Thoracic aorta (tissue), 2 donors: ENCODE results near the gene EHMT1. TPM values are rescaled to one million over a fixed set of nuclear protein-coding genes. Genes with fewer than 3 reads are reported as not detected.

Experiments
- ATAC-seq: fragments of 150-250 bp; one replicate; pipeline ENCODE4 v1.8.0; 2017; ENCODE audit warnings: low read depth; ENCODE audit not compliant: insufficient number of reproducible peaks, low FRiP score
- DNase-seq: peaks from one replicate; pipeline ENCODE4 v3.0.0-alpha.2; 2020; ENCODE audit warnings: low spot score
- H3K27ac ChIP-seq, 2 donors: fragments of 200-600 bp; sonication (generic); 1 replicate in 1 of 2; 2 replicates in 1 of 2; pipeline ENCODE4 v1.5.1; 2016; ENCODE audit warnings: mild to moderate bottlenecking in 2 of 2, moderate library complexity in 2 of 2
- H3K27me3 ChIP-seq: fragments of 200-600 bp; sonication (generic); replicated peaks from 2 replicates; pipeline ENCODE4 v1.6.0; 2016; ENCODE audit warnings: mild to moderate bottlenecking; ENCODE audit not compliant: insufficient read depth
- H3K36me3 ChIP-seq: fragments of 200-600 bp; sonication (generic); one replicate; pipeline ENCODE4 v1.5.1; 2016
- H3K4me1 ChIP-seq, 2 donors: fragments of 200-600 bp; sonication (generic); 1 replicate in 1 of 2; 2 replicates in 1 of 2; pipeline versions ENCODE4 v1.5.1 to v1.6.0; 2016; ENCODE audit warnings: low read depth in 2 of 2, mild to moderate bottlenecking in 1 of 2; ENCODE audit not compliant: control insufficient read depth in 1 of 2
- H3K4me3 ChIP-seq: fragments of 200-600 bp; sonication (generic); 2 replicates; pipeline ENCODE4 v1.5.1; 2016; ENCODE audit warnings: mild to moderate bottlenecking
- H3K9me3 ChIP-seq: fragments of 200-600 bp; sonication (generic); 2 replicates; pipeline ENCODE4 v1.5.1; 2016
- total RNA-seq, 2 donors: library from RNA; depleted of rRNA; stranded (reverse); fragments of >200 nt; gene quantifications; one replicate each; pipeline versions ENCODE4 v1.1.0 to v1.2.3, GENCODE V29; 2016
- TF ChIP-seq, protein P1 (sequence below): fragments of 200-600 bp; sonication (generic); IDR thresholded peaks from one replicate; pipeline ENCODE4 v1.5.1; 2019; ENCODE audit warnings: antibody characterized with exemption

Gene EHMT1
- total RNA-seq, 2 donors from 2014 or later: 67.6 to 150 TPM

DNA sequence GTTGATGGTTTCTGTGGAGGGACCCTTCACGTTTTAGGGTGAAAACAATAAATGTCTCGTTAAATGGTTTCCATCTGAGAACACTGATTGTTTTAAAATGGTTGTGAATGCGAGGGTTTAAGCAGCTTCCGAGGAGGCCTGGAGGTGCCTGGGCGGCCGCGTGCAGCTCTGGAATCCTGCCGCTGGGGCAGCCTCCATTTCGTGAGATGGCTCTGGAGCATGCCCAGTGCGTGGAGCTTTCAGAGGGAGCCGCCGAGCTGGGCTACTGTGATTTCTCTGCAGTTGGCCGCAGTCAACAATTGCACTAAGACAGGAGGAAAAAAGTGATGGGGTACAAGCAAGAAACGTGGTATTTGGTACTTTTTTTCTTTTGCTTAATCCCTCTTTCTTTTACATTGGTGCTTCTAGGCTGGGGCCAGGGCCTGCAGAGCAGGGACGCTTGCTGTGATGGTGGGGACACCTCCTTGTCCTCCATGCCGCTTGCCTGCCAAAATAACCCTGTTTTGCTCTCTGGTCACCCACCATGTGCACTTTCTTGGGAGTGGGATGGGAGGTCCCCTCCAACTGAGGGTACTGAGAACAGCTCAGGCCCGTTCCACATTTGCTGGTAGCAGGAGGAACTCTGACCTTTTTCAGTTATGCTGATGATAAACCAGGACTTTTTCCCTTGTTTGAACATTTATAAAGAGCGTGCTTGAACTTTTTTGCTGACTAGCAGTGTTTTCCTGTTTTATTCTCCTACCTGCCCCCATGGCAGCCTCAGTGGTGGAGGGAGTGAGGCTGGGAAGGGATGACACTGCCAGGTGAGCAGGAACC is 47.1 kb downstream of the EHMT1 start:
- TF ChIP-seq, protein P1, sequence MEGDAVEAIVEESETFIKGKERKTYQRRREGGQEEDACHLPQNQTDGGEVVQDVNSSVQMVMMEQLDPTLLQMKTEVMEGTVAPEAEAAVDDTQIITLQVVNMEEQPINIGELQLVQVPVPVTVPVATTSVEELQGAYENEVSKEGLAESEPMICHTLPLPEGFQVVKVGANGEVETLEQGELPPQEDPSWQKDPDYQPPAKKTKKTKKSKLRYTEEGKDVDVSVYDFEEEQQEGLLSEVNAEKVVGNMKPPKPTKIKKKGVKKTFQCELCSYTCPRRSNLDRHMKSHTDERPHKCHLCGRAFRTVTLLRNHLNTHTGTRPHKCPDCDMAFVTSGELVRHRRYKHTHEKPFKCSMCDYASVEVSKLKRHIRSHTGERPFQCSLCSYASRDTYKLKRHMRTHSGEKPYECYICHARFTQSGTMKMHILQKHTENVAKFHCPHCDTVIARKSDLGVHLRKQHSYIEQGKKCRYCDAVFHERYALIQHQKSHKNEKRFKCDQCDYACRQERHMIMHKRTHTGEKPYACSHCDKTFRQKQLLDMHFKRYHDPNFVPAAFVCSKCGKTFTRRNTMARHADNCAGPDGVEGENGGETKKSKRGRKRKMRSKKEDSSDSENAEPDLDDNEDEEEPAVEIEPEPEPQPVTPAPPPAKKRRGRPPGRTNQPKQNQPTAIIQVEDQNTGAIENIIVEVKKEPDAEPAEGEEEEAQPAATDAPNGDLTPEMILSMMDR: no peak
- H3K4me1 ChIP-seq: peaks cover 6 to 24% of the 10 kb centered on the region in 2 donors
- no peak overlapping the region for H3K4me3 ChIP-seq
- no peaks in the 10 kb centered on the region for H3K9me3 ChIP-seq
- H3K27me3 ChIP-seq: no peaks in the 10 kb centered on the region
- H3K36me3 ChIP-seq: no peaks in the 10 kb centered on the region
- ATAC-seq (no peak), DNase-seq (no peak)
- no peak overlapping the region for H3K27ac ChIP-seq

DNA sequence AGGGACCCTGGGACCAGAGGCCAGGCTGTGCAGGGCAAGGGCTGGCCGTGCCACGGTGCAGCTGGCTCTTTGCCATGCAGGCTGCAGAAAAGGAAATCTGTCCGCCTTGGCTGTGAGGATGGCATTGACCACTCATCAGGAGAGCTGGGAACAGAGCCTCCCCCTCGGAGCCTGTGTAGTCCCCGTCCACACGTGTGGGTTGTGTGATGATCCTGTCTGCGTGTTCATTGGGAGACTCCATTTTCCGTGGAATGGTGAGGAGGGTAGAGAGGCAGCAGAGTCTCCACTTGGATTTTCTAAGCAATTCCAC is 47.7 kb downstream of the EHMT1 start:
- TF ChIP-seq, protein P1: no peak
- Histone ChIP-seq H3K36me3 (no peaks in the 10 kb centered on the region), H3K27me3 (no peaks in the 10 kb centered on the region), H3K4me3 (no peak overlapping the region), H3K4me1 (peaks cover 5 to 24% of the 10 kb centered on the region in 2 donors), H3K27ac (no peak overlapping the region), H3K9me3 (no peaks in the 10 kb centered on the region)
- ATAC-seq (no peak), DNase-seq (no peak)

DNA sequence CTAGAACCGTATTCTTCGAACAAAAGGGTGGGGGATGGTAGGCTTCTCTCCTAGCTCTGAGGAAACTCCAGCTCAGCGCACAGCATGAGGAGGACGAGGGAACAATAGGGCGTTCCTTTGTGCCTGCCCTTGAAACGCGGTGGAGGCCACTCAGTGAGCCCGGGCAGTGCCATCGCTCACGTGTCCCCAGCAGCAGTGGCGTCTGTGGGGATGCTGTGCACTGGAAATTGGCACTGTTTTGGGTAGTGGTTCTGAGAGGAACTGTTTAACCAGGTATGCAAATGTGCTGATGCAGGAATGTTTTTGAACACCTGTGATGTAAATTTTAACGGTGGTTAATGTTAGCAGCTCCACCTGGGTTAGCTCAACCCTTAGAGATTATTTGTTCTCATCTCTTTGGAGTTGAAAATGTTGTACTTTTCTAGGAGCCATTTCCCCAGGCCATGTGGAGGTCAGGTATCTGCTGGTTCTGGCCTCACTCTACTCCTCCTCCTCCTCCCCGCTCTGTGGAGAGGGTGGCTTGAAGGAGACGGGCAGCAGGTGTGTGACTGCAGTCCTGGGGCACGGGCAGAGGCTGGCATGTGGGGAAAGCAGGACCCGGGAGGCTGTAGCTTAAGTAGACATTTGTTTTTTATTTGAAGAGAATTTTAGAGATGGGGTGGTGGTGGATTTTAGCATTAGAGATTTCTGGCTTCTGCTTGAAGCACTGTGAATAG is 48.3 kb downstream of the EHMT1 start:
- no peaks in the 10 kb centered on the region for H3K9me3 ChIP-seq
- ATAC-seq (no peak), DNase-seq (no peak)
- H3K4me1 ChIP-seq: peaks cover 5 to 23% of the 10 kb centered on the region in 2 donors
- no peak overlapping the region for H3K27ac ChIP-seq
- no peaks in the 10 kb centered on the region for H3K36me3 ChIP-seq
- H3K27me3 ChIP-seq: no peaks in the 10 kb centered on the region
- TF ChIP-seq, protein P1: no peak
- no peak overlapping the region for H3K4me3 ChIP-seq

DNA sequence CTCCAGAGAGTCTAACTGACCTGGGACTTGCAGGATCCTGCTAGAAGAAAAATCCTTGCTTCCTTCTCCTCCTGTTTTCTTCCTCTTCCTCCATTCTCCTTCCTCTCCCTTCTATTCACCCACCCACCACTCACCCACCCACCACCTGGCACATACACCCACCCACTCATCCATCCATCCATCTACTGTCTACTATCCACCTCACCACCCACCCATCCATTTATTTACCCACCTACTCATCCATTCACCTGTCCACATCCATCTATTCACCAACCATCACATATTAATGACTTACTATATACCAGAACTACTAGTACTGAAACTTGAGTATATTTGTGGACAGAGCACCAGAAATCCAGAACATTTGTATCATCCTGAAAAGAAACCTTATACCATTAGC is 49.4 kb downstream of the EHMT1 start:
- no peak overlapping the region for H3K27ac ChIP-seq
- no peaks in the 10 kb centered on the region for H3K27me3 ChIP-seq
- H3K4me3 ChIP-seq: no peak overlapping the region
- TF ChIP-seq, protein P1: no peak
- no peaks in the 10 kb centered on the region for H3K9me3 ChIP-seq
- no peaks in the 10 kb centered on the region for H3K36me3 ChIP-seq
- ATAC-seq: no peak
- peaks cover 5 to 26% of the 10 kb centered on the region in 2 donors for H3K4me1 ChIP-seq
- no peak for DNase-seq

DNA sequence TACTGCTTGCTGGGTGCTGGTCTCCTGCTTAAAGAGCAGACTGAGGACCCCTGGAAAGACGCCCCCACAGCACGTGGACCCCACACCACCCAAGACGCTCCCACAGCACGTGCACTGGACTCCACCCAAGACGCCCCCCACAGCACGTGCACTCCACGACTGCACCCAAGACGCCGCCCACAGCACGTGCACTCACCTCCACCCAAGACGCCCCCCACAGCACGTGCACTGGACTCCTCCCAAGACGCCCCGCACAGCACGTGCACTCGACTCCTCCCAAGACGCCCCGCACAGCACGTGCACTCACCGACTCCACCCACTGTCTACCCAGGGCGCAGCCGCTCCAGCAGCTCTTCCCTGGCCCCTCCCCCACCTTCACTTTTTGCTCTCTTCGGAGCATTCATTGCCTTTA is 50.5 kb downstream of the EHMT1 start:
- H3K27me3 ChIP-seq: no peaks in the 10 kb centered on the region
- H3K4me1 ChIP-seq: peaks cover 5 to 36% of the 10 kb centered on the region in 2 donors
- TF ChIP-seq, protein P1: no peak
- no peak for ATAC-seq
- H3K9me3 ChIP-seq: no peaks in the 10 kb centered on the region
- no peaks in the 10 kb centered on the region for H3K36me3 ChIP-seq
- DNase-seq: no peak
- H3K27ac ChIP-seq: no peak overlapping the region
- no peak overlapping the region for H3K4me3 ChIP-seq
